T follicular helper cell (primary cell): ENCODE measurements around the gene DRAM2.
"Not testable (repeated sequence)": the region's sequence is repeated elsewhere in the genome, so short reads cannot be mapped to it uniquely, and the experiment has no call there.

Source experiments
- DNase-seq: peaks from one replicate; pipeline ENCODE4 v3.0.0-alpha.2; 2020; ENCODE audit warnings: low read depth

DRAM2 gene

DNA sequence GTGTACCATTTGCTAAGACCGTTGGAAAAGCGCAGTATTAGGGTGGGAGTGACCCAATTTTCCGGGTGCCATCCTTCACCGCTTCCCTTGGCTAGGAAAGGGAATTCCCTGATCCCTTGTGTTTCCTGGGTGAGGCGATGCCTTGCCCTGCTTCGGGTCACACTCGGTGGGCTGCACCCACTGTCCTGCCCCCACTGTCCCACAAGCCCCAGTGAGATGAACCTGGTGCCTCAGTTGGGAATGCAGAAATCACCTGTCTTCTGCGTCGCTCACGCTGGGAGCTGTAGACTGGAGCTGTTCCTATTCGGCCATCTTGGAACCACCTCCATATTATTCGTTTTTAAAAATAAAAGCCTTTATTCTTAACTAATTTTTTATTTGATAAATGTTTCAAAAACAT is 60.6 kb downstream of the DRAM2 start:
- not testable (repeated sequence) for DNase-seq

DNA sequence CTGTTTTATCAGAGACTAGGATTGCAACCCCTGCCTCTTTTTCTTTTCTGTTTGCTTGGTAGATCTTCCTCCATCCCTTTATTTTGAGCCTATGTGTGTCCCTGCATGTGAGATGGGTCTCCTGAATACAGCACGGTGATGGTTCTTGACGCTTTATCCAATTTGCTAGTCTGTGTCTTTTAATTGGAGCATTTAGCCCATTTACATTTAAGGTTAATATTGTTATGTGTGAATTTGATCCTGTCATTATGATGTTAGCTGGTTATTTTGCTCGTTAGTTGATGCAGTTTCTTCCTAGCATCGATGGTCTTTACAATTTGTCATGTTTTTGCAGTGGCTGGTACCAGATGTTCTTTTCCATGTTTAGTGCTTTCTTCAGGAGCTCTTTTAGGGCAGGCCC is 62.6 kb downstream of the DRAM2 start:
- not testable (repeated sequence) for DNase-seq
